IPS-18a (cell line): ENCODE measurements around the gene SPDYE18.
"Not testable (repeated sequence)": the region's sequence is repeated elsewhere in the genome, so short reads cannot be mapped to it uniquely, and the experiment has no call there.

Experiments used
- H3K27ac ChIP-seq: one replicate; pipeline ENCODE4 v1.5.1; 2013; ENCODE audit warnings: low read length
- H3K27me3 ChIP-seq: one replicate; pipeline ENCODE4 v1.6.1; 2013; ENCODE audit warnings: mild to moderate bottlenecking, low read length; ENCODE audit not compliant: control insufficient read depth, insufficient read depth
- H3K36me3 ChIP-seq: one replicate; pipeline ENCODE4 v1.6.1; 2013; ENCODE audit warnings: low read depth, low read length; ENCODE audit not compliant: control insufficient read depth
- H3K4me1 ChIP-seq: one replicate; pipeline ENCODE4 v1.6.1; 2013; ENCODE audit warnings: low read depth, low read length; ENCODE audit not compliant: control insufficient read depth
- H3K4me3 ChIP-seq: one replicate; pipeline ENCODE4 v1.5.1; 2013; ENCODE audit warnings: low read length
- H3K9ac ChIP-seq: one replicate; pipeline ENCODE4 v1.6.1; 2013; ENCODE audit warnings: mild to moderate bottlenecking, low read length, moderate library complexity
- H3K9me3 ChIP-seq: one replicate; pipeline ENCODE4 v1.6.1; 2013; ENCODE audit warnings: low read depth, low read length; ENCODE audit not compliant: control insufficient read depth

Gene SPDYE18

GRCh38 chr7:77004151-77004550, 58.2 kb downstream of the SPDYE18 start:
- H3K27me3 ChIP-seq, H3K4me1 ChIP-seq, H3K9me3 ChIP-seq, H3K36me3 ChIP-seq, H3K27ac ChIP-seq, H3K4me3 ChIP-seq, H3K9ac ChIP-seq: not testable (repeated sequence)

- H3K9ac ChIP-seq, H3K9me3 ChIP-seq, H3K36me3 ChIP-seq, H3K4me1 ChIP-seq, H3K27me3 ChIP-seq, H3K27ac ChIP-seq, H3K4me3 ChIP-seq: not testable (repeated sequence)
These were observed 59.1 kb downstream of the SPDYE18 start for GRCh38 chr7:77003241-77003640.

GRCh38 chr7:77002678-77003233, 59.6 kb downstream of the SPDYE18 start:
- not testable (repeated sequence) for H3K27ac ChIP-seq

GRCh38 chr7:77002104-77002503, 60.3 kb downstream of the SPDYE18 start:
- H3K27ac ChIP-seq, H3K36me3 ChIP-seq, H3K9me3 ChIP-seq, H3K9ac ChIP-seq, H3K4me1 ChIP-seq, H3K27me3 ChIP-seq, H3K4me3 ChIP-seq: not testable (repeated sequence)

More at GRCh38 chr7:77002678-77003233, 59.6 kb downstream of the SPDYE18 start:
- not testable (repeated sequence) for H3K27me3 ChIP-seq, H3K9me3 ChIP-seq, H3K36me3 ChIP-seq, H3K4me3 ChIP-seq, H3K4me1 ChIP-seq, H3K9ac ChIP-seq
